Measurements from ENCODE around the gene RFX6.

Gene RFX6

DNA sequence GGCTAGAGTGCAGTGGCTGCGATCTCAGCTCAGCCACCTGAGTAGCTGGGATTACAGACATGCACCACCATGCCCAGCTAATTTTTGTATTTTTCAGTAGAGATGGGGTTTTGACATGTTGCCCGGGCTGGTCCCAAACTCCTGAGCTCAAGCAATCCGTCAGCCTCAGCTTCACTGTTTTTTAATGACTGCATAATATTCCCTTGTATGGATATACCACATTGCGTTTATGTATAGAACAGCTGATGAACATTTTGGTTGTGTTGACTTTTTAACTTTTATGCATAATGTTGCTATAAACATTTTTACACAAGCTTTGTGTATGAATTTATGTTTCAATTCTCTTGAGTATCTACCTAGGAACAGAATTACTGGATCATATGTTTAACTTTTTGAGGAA lies 4.3 kb upstream of the RFX6 start:
- TF ChIP-seq SIN3A (IDR thresholded peaks at IDR 0.05; ENCODE audit: borderline replicate concordance, insufficient read depth, low read length), result no peak
- TF ChIP-seq, protein P1, sequence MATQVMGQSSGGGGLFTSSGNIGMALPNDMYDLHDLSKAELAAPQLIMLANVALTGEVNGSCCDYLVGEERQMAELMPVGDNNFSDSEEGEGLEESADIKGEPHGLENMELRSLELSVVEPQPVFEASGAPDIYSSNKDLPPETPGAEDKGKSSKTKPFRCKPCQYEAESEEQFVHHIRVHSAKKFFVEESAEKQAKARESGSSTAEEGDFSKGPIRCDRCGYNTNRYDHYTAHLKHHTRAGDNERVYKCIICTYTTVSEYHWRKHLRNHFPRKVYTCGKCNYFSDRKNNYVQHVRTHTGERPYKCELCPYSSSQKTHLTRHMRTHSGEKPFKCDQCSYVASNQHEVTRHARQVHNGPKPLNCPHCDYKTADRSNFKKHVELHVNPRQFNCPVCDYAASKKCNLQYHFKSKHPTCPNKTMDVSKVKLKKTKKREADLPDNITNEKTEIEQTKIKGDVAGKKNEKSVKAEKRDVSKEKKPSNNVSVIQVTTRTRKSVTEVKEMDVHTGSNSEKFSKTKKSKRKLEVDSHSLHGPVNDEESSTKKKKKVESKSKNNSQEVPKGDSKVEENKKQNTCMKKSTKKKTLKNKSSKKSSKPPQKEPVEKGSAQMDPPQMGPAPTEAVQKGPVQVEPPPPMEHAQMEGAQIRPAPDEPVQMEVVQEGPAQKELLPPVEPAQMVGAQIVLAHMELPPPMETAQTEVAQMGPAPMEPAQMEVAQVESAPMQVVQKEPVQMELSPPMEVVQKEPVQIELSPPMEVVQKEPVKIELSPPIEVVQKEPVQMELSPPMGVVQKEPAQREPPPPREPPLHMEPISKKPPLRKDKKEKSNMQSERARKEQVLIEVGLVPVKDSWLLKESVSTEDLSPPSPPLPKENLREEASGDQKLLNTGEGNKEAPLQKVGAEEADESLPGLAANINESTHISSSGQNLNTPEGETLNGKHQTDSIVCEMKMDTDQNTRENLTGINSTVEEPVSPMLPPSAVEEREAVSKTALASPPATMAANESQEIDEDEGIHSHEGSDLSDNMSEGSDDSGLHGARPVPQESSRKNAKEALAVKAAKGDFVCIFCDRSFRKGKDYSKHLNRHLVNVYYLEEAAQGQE (IDR thresholded peaks at IDR 0.05; ENCODE audit: insufficient read depth in 1 of 2, low read depth in 2 of 2, low read length in 2 of 2), result no peak
- TF ChIP-seq POLR2AphosphoS5 (IDR thresholded peaks at IDR 0.05; ENCODE audit: low read depth, low read length), result no peak
- no peak for TF ChIP-seq TAF1 (IDR thresholded peaks at IDR 0.05; ENCODE audit: borderline replicate concordance, insufficient read depth, low read length)
- no peak for TF ChIP-seq FOXP2 (optimal IDR thresholded peaks at IDR 0.05; ENCODE audit: borderline replicate concordance, extremely low read depth, extremely low read length, insufficient read depth)

DNA sequence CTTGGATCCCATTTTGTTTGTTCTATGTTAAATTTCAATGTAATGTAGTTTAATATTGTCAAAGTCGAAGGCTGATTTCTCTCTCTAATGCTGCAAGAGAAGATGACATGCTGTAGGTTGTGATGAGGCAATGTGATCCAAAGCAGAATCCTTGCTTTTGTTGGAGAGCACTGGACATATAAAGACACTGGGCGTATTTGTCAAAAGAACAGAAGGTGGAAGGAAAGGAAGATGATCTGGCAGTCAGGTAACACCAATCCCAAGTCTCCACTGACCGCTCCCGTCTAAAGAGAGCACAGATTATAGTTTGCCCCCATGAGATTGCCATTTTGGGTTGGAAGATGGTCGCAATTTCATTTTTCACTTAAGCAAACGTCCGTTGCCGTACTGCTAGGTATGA lies 935 bp upstream of the RFX6 start:
- no peak for TF ChIP-seq FOXP2 (optimal IDR thresholded peaks at IDR 0.05; ENCODE audit: borderline replicate concordance, extremely low read depth, extremely low read length, insufficient read depth)
- TF ChIP-seq SIN3A (IDR thresholded peaks at IDR 0.05; ENCODE audit: borderline replicate concordance, insufficient read depth, low read length), result no peak
- no peak for TF ChIP-seq POLR2AphosphoS5 (IDR thresholded peaks at IDR 0.05; ENCODE audit: low read depth, low read length)
- TF ChIP-seq TAF1 (IDR thresholded peaks at IDR 0.05; ENCODE audit: borderline replicate concordance, insufficient read depth, low read length), result no peak
- TF ChIP-seq, protein P1 (IDR thresholded peaks at IDR 0.05; ENCODE audit: insufficient read depth in 1 of 2, low read depth in 2 of 2, low read length in 2 of 2), result no peak

DNA sequence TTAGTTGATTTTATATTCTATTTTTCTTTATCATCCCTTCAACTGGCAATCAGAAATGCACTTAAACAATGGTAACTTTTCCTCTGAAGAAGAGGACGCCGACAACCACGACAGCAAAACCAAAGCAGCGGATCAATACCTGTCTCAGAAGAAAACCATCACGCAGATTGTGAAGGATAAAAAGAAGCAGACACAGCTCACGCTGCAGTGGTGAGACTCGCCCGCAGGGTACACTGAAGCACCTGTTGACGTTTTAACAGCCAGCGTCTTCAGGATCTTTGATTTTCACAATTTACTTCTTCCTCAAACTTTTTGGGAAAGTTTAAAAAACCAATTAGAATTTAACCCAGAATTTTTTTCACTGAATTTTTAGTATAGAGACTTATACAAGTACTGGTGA lies 701 bp downstream of the RFX6 start:
- TF ChIP-seq FOXP2 (optimal IDR thresholded peaks at IDR 0.05; ENCODE audit: borderline replicate concordance, extremely low read depth, extremely low read length, insufficient read depth) (no peak), SIN3A (IDR thresholded peaks at IDR 0.05; ENCODE audit: borderline replicate concordance, insufficient read depth, low read length) (no peak), POLR2AphosphoS5 (IDR thresholded peaks at IDR 0.05; ENCODE audit: low read depth, low read length) (no peak), TAF1 (IDR thresholded peaks at IDR 0.05; ENCODE audit: borderline replicate concordance, insufficient read depth, low read length) (no peak)
- TF ChIP-seq, protein P1 (IDR thresholded peaks at IDR 0.05; ENCODE audit: insufficient read depth in 1 of 2, low read depth in 2 of 2, low read length in 2 of 2), result no peak

DNA sequence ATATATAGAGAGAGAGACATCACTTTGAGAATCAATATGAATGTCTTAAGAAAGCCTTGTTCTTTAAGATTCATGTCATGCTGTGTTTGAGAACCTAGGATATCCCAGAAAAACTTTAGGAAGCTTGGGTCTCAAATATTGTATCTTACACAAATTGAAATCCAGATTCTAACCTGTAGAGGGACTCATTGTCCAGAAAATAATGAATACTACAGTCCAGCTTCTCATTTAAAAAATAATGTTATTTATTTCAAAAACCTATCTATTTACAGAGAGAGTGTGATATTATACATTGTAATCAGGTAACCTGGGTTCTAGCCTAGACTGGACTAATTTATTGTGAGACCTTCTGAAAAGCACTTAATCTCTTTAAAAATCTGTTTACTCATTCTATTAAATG lies 4.2 kb downstream of the RFX6 start:
- TF ChIP-seq, protein P1 (IDR thresholded peaks at IDR 0.05; ENCODE audit: insufficient read depth in 1 of 2, low read depth in 2 of 2, low read length in 2 of 2), result no peak
- no peak for TF ChIP-seq TAF1 (IDR thresholded peaks at IDR 0.05; ENCODE audit: borderline replicate concordance, insufficient read depth, low read length)

DNA sequence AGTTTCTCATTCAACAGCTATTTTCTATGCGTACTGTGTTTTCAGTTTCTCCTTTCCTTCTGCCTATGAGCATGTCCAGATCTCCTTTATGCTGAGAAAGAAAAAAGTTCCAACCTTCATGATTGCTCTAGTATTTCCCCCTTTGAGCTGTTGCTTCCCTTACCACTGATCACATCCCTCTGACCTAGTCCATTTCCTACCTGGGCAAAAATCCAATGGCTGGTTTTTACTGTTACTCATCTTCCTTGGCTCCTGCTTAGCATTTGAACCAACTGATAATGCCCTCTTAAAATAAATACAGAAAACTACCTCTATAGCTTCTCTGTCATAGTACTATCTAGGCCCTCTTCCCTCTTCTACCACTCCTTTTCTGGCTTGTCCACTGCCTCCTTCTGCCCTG lies 6.0 kb downstream of the RFX6 start:
- TF ChIP-seq SIN3A (IDR thresholded peaks at IDR 0.05; ENCODE audit: borderline replicate concordance, insufficient read depth, low read length) (no peak), FOXP2 (optimal IDR thresholded peaks at IDR 0.05; ENCODE audit: borderline replicate concordance, extremely low read depth, extremely low read length, insufficient read depth) (no peak), POLR2AphosphoS5 (IDR thresholded peaks at IDR 0.05; ENCODE audit: low read depth, low read length) (no peak), TAF1 (IDR thresholded peaks at IDR 0.05; ENCODE audit: borderline replicate concordance, insufficient read depth, low read length) (no peak)
- TF ChIP-seq, protein P1 (IDR thresholded peaks at IDR 0.05; ENCODE audit: insufficient read depth in 1 of 2, low read depth in 2 of 2, low read length in 2 of 2), result no peak
